Neuronal stem cell (in vitro differentiated cells): ENCODE measurements around the gene TRIM6.
A peak's percentile ranks its signal among the peaks of the same experiment; 100 is the strongest.

Source experiments
- DNase-seq: peaks from one replicate; pipeline ENCODE4 v3.0.0-alpha.2; 2013; ENCODE audit warnings: low spot score
- H2AFZ ChIP-seq: one replicate; pipeline ENCODE4 v1.6.1; 2013; ENCODE audit warnings: mild to moderate bottlenecking, low read length, inconsistent platforms
- H2AK5ac ChIP-seq: 2 replicates; pipeline ENCODE4 v1.6.1; 2013; ENCODE audit warnings: low read depth, mild to moderate bottlenecking, inconsistent platforms, low read length, moderate library complexity, mixed read lengths
- H2BK120ac ChIP-seq: 2 replicates; pipeline ENCODE4 v1.6.1; 2013; ENCODE audit warnings: low read depth, mild to moderate bottlenecking, inconsistent platforms, low read length, moderate library complexity, mixed read lengths
- H2BK12ac ChIP-seq: one replicate; pipeline ENCODE4 v1.6.1; 2013; ENCODE audit warnings: low read length, inconsistent platforms
- H2BK15ac ChIP-seq: 2 replicates; pipeline ENCODE4 v1.6.1; 2013; ENCODE audit warnings: mild to moderate bottlenecking, low read length, inconsistent platforms, mixed read lengths
- H2BK5ac ChIP-seq: one replicate; pipeline ENCODE4 v1.6.1; 2013; ENCODE audit warnings: inconsistent platforms, mild to moderate bottlenecking, low read length, moderate library complexity
- H3K14ac ChIP-seq: one replicate; pipeline ENCODE4 v1.6.1; 2013; ENCODE audit warnings: low read length, inconsistent platforms
- H3K18ac ChIP-seq: 2 replicates; pipeline ENCODE4 v1.6.1; 2013; ENCODE audit warnings: low read length, inconsistent platforms
- H3K23ac ChIP-seq: 2 replicates; pipeline ENCODE4 v1.6.1; 2013; ENCODE audit warnings: low read depth, mild to moderate bottlenecking, mixed read lengths, low read length, inconsistent platforms; ENCODE audit not compliant: poor library complexity
- H3K27ac ChIP-seq: replicated peaks from 3 replicates; pipeline ENCODE4 v1.5.1; 2013; ENCODE audit warnings: low read length, inconsistent platforms
- H3K27me3 ChIP-seq, 3 experiments: 2 replicates each; pipeline ENCODE4 v1.6.1; 2013; ENCODE audit warnings: low read length in 3 of 3, mild to moderate bottlenecking in 2 of 3, inconsistent platforms in 1 of 3, low read depth in 1 of 3, mixed read lengths in 1 of 3, moderate library complexity in 1 of 3; ENCODE audit not compliant: control insufficient read depth in 3 of 3, insufficient read depth in 3 of 3
- H3K36me3 ChIP-seq, 2 donors: replicated peaks in 1 of 2; 2 replicates each; pipeline ENCODE4 v1.6.1; 2013; ENCODE audit warnings: low read length in 2 of 2; ENCODE audit not compliant: control insufficient read depth in 2 of 2, insufficient read depth in 2 of 2
- H3K4ac ChIP-seq: 2 replicates; pipeline ENCODE4 v1.6.1; 2013; ENCODE audit warnings: inconsistent platforms, mild to moderate bottlenecking, low read length, moderate library complexity
- H3K4me1 ChIP-seq, 2 donors: 1 replicate in 1 of 2; 2 replicates in 1 of 2; pipeline ENCODE4 v1.6.1; 2013; ENCODE audit warnings: low read length in 2 of 2, low read depth in 1 of 2; ENCODE audit not compliant: control insufficient read depth in 2 of 2, insufficient read depth in 1 of 2
- H3K4me2 ChIP-seq: one replicate; pipeline ENCODE4 v1.6.1; 2013; ENCODE audit warnings: mild to moderate bottlenecking, low read length, inconsistent platforms; ENCODE audit not compliant: insufficient read depth, poor library complexity, severe bottlenecking
- H3K4me3 ChIP-seq, 2 donors: 2 replicates each; pipeline ENCODE4 v1.5.1; 2013; ENCODE audit warnings: low read length in 2 of 2, mild to moderate bottlenecking in 2 of 2, inconsistent platforms in 1 of 2, moderate library complexity in 1 of 2
- H3K79me1 ChIP-seq: one replicate; pipeline ENCODE4 v1.6.1; 2013; ENCODE audit warnings: low read depth, mild to moderate bottlenecking, inconsistent platforms, low read length, moderate library complexity
- H3K9ac ChIP-seq: one replicate; pipeline ENCODE4 v1.6.1; 2013; ENCODE audit warnings: mild to moderate bottlenecking, low read depth, low read length, inconsistent platforms; ENCODE audit not compliant: poor library complexity
- H3K9me3 ChIP-seq, 2 donors: replicated peaks in 1 of 2; 2 replicates each; pipeline versions ENCODE3 to v1.6.1; 2013; ENCODE audit warnings: low read length in 2 of 2, mild to moderate bottlenecking in 2 of 2, inconsistent platforms in 1 of 2, low read depth in 1 of 2, mixed read lengths in 1 of 2, moderate library complexity in 1 of 2; ENCODE audit not compliant: control insufficient read depth in 2 of 2, insufficient read depth in 1 of 2
- H4K8ac ChIP-seq: one replicate; pipeline ENCODE4 v1.6.1; 2013; ENCODE audit warnings: low read depth, mild to moderate bottlenecking, inconsistent platforms, low read length, moderate library complexity
- H4K91ac ChIP-seq: one replicate; pipeline ENCODE4 v1.6.1; 2013; ENCODE audit warnings: low read length, low read depth, mild to moderate bottlenecking, inconsistent platforms; ENCODE audit not compliant: poor library complexity
- WGBS, 2 donors: extraction: QIAGEN DNeasy Blood & Tissue Kit; methylation state at CpG; one replicate each; pipeline ENCODE4 v1.1.7; 2013; ENCODE audit warnings: missing lambda C conversion rate in 2 of 2, mixed read lengths in 1 of 2; ENCODE audit not compliant: insufficient read length in 2 of 2, insufficient replicate concordance in 1 of 2; ENCODE audit errors: extremely low coverage in 2 of 2; 5-methylcytosine and 5-hydroxymethylcytosine counted together

The TRIM6 gene

GRCh38 chr11:5574654-5575053 lies 21.8 kb upstream of the TRIM6 start:
- WGBS, 2 donors = 100% methylated on average over 1 to 2 of the region's 2 CpGs
- no peak for DNase-seq
- Histone ChIP-seq H3K18ac (no peak overlapping the region), H3K27me3 (peaks cover 0 to 7% (median 0%) of the 10 kb centered on the region in 3 experiments), H2AFZ (no peak overlapping the region), H3K27ac (no peak overlapping the region), H3K4ac (no peak overlapping the region), H3K4me3 (no peak overlapping the region), H2AK5ac (no peak overlapping the region), H2BK5ac (no peak overlapping the region), H3K4me1 (no peaks in the 10 kb centered on the region), H4K91ac (no peak overlapping the region), H2BK12ac (no peak overlapping the region), H3K23ac (no peak overlapping the region), H3K9ac (no peak overlapping the region), H3K14ac (no peak overlapping the region), H3K36me3 (no peaks in the 10 kb centered on the region), H3K4me2 (no peak overlapping the region), H2BK15ac (no peak overlapping the region), H2BK120ac (no peak overlapping the region), H3K9me3 (no peaks in the 10 kb centered on the region), H4K8ac (no peak overlapping the region), H3K79me1 (no peaks in the 10 kb centered on the region)

- Histone ChIP-seq H4K8ac (no peak overlapping the region), H3K4me2 (no peak overlapping the region), H3K36me3 (no peaks in the 10 kb centered on the region), H3K4me1 (no peaks in the 10 kb centered on the region), H2AFZ (no peak overlapping the region), H2BK12ac (no peak overlapping the region), H3K27ac (no peak overlapping the region), H3K4me3 (no peak overlapping the region), H2BK15ac (no peak overlapping the region), H3K14ac (no peak overlapping the region), H3K23ac (no peak overlapping the region), H3K27me3 (peaks cover 0 to 6% (median 0%) of the 10 kb centered on the region in 3 experiments), H2AK5ac (no peak overlapping the region), H2BK5ac (no peak overlapping the region), H3K18ac (no peak overlapping the region), H4K91ac (no peak overlapping the region), H3K9me3 (no peaks in the 10 kb centered on the region), H3K79me1 (no peaks in the 10 kb centered on the region), H3K9ac (no peak overlapping the region), H2BK120ac (no peak overlapping the region), H3K4ac (no peak overlapping the region)
- no peak for DNase-seq
- WGBS, 2 donors = no CpG with 5 or more reads among the region's 4 CpGs
These were observed 21.3 kb upstream of the TRIM6 start for GRCh38 chr11:5575152-5575551.

DNA sequence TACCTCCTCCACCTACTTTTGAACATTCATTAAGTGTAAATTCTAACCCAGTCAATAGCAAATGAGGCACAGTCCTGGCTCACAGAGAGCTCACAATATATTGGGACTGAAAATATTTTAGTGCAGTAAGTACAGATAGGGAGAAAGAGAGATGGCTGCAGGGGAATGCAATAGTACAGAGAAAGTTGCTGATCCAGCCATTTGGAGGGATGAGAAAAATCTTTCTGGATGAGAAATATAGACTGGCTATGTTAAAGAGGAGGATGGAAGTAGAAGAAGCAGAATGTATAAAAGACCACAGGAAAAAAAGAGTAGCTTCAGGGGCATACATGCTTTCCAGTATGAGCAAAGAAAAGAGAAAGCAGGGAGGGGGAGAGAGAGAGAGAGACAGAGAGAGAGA lies 19.3 kb upstream of the TRIM6 start:
- H3K36me3 ChIP-seq = no peaks in the 10 kb centered on the region
- no peak overlapping the region for H3K27ac ChIP-seq
- no peak overlapping the region for H2AK5ac ChIP-seq
- no peak overlapping the region for H3K23ac ChIP-seq
- H3K79me1 ChIP-seq = no peaks in the 10 kb centered on the region
- H2AFZ ChIP-seq = no peak overlapping the region
- H3K27me3 ChIP-seq = peaks cover 0 to 5% (median 0%) of the 10 kb centered on the region in 3 experiments
- no peak overlapping the region for H3K9ac ChIP-seq
- H3K18ac ChIP-seq = no peak overlapping the region
- H3K4me1 ChIP-seq = no peaks in the 10 kb centered on the region
- H3K9me3 ChIP-seq = no peaks in the 10 kb centered on the region
- no peak overlapping the region for H2BK15ac ChIP-seq
- H4K91ac ChIP-seq = no peak overlapping the region
- no peak overlapping the region for H2BK12ac ChIP-seq
- no peak overlapping the region for H3K4me3 ChIP-seq
- no peak overlapping the region for H2BK5ac ChIP-seq
- H3K4me2 ChIP-seq = no peak overlapping the region
- H3K4ac ChIP-seq = no peak overlapping the region
- no peak overlapping the region for H2BK120ac ChIP-seq
- H4K8ac ChIP-seq = no peak overlapping the region
- no peak overlapping the region for H3K14ac ChIP-seq
- no peak for DNase-seq

GRCh38 chr11:5580577-5580976 lies 15.9 kb upstream of the TRIM6 start, which contains the start of gene OR52B6:
Gene OR52B6, plus strand, starts transcription at chr11:5580877. Its CDS starts 0 bp downstream, at chr11:5580877.
- Histone ChIP-seq H3K79me1 (no peaks in the 10 kb centered on the region), H2BK5ac (no peak within 1 kb of the TSS), H3K4me1 (no peaks in the 10 kb centered on the region), H3K27ac (no peak within 1 kb of the TSS), H2AK5ac (no peak within 1 kb of the TSS), H2BK120ac (no peak within 1 kb of the TSS), H3K4ac (no peak within 1 kb of the TSS), H3K4me3 (peak within 1 kb of the TSS in 1 of 2 donors; percentile 54), H3K14ac (peak within 1 kb of the TSS; percentile 10), H3K23ac (no peak within 1 kb of the TSS), H2BK12ac (no peak within 1 kb of the TSS), H3K9me3 (no peaks in the 10 kb centered on the region), H3K4me2 (no peak within 1 kb of the TSS), H3K27me3 (peaks cover 0 to 5% (median 0%) of the 10 kb centered on the region in 3 experiments), H3K18ac (no peak within 1 kb of the TSS), H3K36me3 (no peaks in the 10 kb centered on the region), H4K91ac (no peak within 1 kb of the TSS), H2AFZ (no peak within 1 kb of the TSS), H3K9ac (no peak within 1 kb of the TSS), H4K8ac (no peak within 1 kb of the TSS), H2BK15ac (no peak within 1 kb of the TSS)
- WGBS, 2 donors = no CpG with 5 or more reads among the region's 8 CpGs
- no peak for DNase-seq
